ENCODE data around the gene ADRB1.

Gene ADRB1

GRCh38 chr10:114021154-114021553, 22.5 kb upstream of the ADRB1 start:
- H3K4me3 ChIP-seq (ENCODE audit: low read depth, low read length), result no peak overlapping the region
- no peak for TF ChIP-seq CTCF (IDR thresholded peaks at IDR 0.05; ENCODE audit: low read depth, low read length)

- no peak overlapping the region for H3K4me3 ChIP-seq (ENCODE audit: low read depth, low read length)
- no peak for TF ChIP-seq CTCF (IDR thresholded peaks at IDR 0.05; ENCODE audit: low read depth, low read length)
These were observed 21.7 kb upstream of the ADRB1 start for GRCh38 chr10:114021717-114022680.

GRCh38 chr10:114022766-114023597, 20.7 kb upstream of the ADRB1 start:
- TF ChIP-seq CTCF (IDR thresholded peaks at IDR 0.05; ENCODE audit: low read depth, low read length), result no peak
- H3K4me3 ChIP-seq (ENCODE audit: low read depth, low read length), result no peak overlapping the region

GRCh38 chr10:114024876-114025610, 18.6 kb upstream of the ADRB1 start:
- TF ChIP-seq CTCF (IDR thresholded peaks at IDR 0.05; ENCODE audit: low read depth, low read length), result no peak

GRCh38 chr10:114025611-114026130, 18.0 kb upstream of the ADRB1 start:
- no peak overlapping the region for H3K4me3 ChIP-seq (ENCODE audit: low read depth, low read length)
- no peak for TF ChIP-seq CTCF (IDR thresholded peaks at IDR 0.05; ENCODE audit: low read depth, low read length)

More at GRCh38 chr10:114024876-114025610, 18.6 kb upstream of the ADRB1 start:
- H3K4me3 ChIP-seq (ENCODE audit: low read depth, low read length), result no peak overlapping the region

- no peak for TF ChIP-seq CTCF (IDR thresholded peaks at IDR 0.05; ENCODE audit: low read depth, low read length)
- no peak overlapping the region for H3K4me3 ChIP-seq (ENCODE audit: low read depth, low read length)
These were observed 17.3 kb upstream of the ADRB1 start for GRCh38 chr10:114026189-114027040.
